ENCODE results near the gene SIN3B.

SIN3B gene

DNA sequence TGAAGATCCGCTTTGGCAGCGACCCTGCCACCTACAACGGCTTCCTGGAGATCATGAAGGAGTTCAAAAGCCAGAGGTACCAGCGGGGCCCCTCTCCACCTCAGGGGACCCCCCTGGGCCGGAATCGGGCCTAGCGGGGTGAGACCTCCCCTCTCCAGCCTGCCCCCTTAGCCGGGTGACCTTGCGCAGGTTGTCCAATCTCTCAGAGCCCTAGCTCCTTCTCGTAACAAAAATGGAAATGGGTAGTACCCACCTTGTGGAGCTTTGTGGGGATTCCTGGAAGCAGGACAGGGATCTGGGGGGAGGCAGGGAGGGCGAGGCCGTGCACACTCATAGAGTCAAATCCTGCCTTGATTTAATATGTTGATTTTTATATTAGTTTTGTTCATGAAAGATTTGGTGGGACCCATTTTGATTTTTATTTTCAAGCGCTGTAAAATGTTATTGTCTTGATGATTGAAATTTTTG lies 658 bp downstream of the SIN3B start:
- no peak for DNase-seq

DNA sequence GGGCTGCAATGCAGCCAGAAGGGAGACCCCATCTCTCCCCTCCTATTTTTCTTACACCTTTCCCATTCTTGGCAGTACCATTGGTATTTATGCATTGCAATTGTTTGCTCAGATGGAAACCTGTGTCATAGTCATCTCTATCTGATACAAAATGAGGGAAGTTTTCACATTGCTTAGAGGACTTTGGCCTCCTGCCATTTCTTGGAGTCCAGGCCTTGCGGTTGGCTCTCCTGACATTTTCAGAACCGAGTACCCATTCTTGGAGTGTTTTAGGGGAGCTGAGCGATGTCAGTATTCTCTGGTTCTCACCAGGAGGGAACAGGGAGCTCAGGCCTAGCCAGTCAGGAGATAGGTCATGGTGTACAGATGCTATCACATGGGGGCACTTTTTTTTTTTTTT lies 1.5 kb downstream of the SIN3B start:
- no peak for DNase-seq

GRCh38 chr19:16831531-16831930 lies 2.3 kb downstream of the SIN3B start:
- DNase-seq: no peak

- no peak for DNase-seq
Observed at GRCh38 chr19:16834747-16835146, 5.5 kb downstream of the SIN3B start.

GRCh38 chr19:16836115-16837034 lies 7.2 kb downstream of the SIN3B start:
- no peak for DNase-seq

- no peak for DNase-seq
Observed at GRCh38 chr19:16837035-16837362, 7.8 kb downstream of the SIN3B start.

DNA sequence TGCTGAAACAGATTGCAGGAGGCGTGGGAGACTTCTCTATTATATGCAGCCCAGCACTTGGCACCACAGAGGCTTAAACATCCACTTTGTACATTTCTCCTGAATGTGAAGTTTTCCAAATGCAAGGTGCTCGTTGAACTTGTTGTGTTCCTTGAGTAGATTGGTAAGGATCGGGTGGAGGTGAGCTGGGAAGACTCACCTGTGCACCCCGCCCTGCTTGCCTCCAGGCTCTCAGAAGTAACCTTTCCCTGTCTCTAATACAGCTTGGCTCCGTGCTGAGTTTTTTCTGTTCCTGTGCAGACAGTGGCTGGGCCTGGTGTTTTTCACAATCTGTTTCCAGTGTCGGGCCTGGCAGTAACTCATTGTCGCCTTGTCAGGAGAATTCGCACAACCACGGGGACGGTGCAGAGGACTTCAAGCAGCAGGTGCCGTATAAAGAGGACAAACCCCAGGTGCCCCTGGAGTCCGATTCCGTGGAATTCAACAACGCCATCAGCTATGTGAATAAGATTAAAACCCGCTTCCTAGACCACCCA lies 12.3 kb downstream of the SIN3B start:
- DNase-seq: no peak

GRCh38 chr19:16846901-16847300 lies 17.7 kb downstream of the SIN3B start:
- DNase-seq: no peak

DNA sequence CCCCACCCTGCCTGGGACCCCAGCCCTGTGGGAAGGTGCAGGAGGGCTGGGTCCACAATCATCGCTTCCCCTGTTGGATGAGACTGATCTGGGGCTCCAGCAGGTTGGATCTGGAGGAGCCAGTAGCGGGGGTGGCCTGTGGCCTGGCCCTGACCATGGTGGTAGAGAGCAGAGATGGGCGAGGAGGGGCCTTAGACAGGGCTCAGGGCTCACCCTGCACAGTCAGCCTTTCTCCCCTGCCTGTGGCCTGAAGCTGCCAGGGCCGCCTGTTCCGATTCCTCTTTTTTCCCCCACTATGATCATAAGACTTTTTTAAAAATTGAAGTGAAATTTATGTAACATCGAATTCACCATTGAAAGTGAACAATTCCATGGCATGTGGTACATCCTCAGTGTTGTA lies 18.2 kb downstream of the SIN3B start:
- no peak for DNase-seq

GRCh38 chr19:16849168-16849567 lies 20.0 kb downstream of the SIN3B start:
- no peak for DNase-seq

DNA sequence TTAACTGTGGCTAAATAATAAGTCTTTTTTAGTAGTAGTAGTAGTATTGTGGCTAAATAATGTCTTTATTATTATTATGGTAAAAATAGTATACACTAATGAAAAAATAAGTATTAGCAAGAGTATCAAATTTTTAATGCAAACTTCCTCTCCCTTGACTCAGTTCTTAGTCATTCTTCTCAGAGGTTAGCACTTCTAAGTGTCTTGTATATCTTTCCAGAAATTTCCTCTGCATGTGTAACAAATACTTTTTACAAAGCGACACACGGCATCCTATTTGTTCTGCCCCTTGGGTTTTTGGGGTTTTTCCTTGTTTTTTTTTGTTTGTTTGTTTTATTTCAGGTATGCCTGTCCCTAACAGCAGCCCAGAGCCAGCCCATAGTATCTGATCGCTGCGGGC lies 20.9 kb downstream of the SIN3B start:
- no peak for DNase-seq

- DNase-seq: no peak
Observed at GRCh38 chr19:16851031-16851712, 22.0 kb downstream of the SIN3B start.

- no peak for DNase-seq
Observed at GRCh38 chr19:16853066-16853465, 23.9 kb downstream of the SIN3B start.

DNA sequence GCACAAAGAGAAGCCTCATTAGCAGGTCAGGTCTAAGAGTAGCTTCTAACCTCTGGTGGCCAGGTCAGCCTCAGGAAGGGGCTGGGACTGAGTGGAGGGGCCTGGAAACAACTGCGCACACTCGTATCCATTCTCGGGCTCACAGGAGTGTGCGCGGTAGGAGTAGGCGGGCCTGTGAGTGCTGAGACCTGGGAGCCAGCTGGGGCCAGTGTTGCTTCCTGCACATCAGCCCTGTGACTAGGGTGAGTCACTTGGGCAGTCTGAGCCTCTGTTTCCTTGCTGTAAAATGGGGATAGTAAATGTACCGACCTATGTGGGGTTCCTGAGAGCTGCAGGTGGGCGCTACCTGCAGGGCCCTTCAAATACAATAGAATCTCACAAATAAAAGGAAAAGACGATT lies 26.9 kb downstream of the SIN3B start:
- DNase-seq: no peak

DNA sequence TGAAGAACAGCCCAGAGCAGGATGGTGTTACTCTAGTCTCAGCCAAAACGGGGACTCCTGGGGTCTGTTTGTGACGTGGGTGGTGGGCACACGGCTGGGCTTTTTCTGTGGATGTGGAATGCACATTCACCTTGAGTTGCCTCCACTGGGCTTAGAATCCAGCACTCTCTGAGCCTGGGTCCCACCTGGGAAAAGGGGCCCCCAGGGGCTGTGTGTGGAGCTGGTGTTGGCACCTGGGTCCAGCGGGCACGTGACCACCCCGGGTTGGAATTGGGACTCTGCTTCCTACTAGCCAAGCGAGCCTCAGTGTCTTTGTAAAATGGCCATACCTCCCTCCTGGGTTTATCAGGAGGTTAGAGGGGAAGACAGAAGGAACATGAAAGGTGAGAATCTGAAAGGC lies 30.4 kb downstream of the SIN3B start:
- DNase-seq: no peak

- no peak for DNase-seq
Observed at GRCh38 chr19:16860118-16860517, 30.9 kb downstream of the SIN3B start.

DNA sequence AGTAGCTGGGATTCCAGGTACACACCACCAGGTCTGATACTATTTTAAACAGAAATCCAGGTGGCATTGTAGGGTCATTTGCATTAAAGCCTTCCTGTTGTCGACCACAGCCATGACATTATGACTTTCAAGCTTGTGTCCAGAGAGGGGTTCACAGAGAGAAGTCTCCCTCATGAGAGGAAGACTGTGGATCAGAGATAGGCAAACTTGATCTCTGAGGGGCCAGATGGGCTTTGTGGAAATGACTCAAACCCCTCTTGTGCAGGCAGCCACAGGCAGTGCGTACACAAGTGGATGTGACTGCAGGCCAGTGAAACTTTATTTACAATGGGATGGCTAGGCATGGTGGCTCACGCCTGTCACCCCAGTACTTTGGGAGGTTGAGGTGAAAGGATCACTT lies 31.8 kb downstream of the SIN3B start:
- DNase-seq: no peak

DNA sequence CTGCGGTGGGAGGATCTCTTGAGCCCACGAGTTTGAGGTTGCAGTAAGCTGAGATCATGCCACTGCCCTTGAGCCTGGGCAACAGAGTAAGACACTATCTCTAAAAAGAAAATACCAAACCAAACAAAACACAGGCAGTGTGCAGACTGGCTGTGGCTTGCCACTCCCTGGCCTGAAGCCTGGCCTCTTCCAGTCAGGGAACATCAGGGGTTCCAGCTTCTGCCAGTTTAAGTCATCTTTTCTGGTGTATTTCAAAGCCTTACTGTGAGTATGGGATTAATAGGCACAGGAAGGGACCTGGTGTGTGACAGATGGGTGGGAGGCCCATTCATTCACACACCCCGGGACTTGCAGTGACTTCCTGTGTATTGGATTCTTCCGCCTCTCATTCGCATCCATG lies 32.6 kb downstream of the SIN3B start:
- no peak for DNase-seq

- no peak for DNase-seq
Observed at GRCh38 chr19:16862826-16863415, 33.7 kb downstream of the SIN3B start.

- DNase-seq: no peak
Observed at GRCh38 chr19:16867211-16867610, 38.0 kb downstream of the SIN3B start.

- DNase-seq: no peak
Observed at GRCh38 chr19:16868423-16869130, 39.4 kb downstream of the SIN3B start.

DNA sequence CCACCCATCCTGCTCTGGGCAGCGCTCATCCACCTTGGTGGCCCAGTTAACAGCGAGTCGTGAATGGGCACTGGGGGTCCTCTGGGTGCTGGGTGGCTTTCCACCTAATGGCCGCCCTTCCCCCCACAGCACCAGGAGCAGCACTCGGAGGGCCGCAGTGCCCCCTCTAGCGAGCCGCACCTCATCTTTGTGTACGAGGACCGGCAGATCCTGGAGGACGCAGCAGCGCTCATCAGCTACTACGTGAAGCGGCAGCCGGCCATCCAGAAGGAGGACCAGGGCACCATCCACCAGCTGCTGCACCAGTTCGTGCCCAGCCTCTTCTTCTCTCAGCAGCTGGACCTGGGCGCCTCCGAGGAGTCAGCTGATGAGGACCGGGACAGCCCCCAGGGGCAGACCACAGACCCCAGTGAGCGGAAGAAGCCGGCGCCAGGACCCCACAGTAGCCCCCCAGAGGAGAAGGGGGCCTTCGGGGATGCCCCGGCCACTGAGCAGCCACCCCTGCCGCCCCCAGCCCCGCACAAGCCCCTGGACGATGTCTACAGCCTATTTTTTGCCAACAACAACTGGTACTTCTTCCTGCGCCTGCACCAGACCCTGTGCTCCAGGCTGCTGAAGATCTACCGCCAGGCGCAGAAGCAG lies 40.3 kb downstream of the SIN3B start:
- no peak for DNase-seq

GRCh38 chr19:16871871-16872270 lies 42.7 kb downstream of the SIN3B start:
- no peak for DNase-seq
